ENCODE results near the gene OR4N2.
"Not testable (repeated sequence)": the region's sequence is repeated elsewhere in the genome, so short reads cannot be mapped to it uniquely, and the experiment has no call there.

Gene OR4N2

DNA sequence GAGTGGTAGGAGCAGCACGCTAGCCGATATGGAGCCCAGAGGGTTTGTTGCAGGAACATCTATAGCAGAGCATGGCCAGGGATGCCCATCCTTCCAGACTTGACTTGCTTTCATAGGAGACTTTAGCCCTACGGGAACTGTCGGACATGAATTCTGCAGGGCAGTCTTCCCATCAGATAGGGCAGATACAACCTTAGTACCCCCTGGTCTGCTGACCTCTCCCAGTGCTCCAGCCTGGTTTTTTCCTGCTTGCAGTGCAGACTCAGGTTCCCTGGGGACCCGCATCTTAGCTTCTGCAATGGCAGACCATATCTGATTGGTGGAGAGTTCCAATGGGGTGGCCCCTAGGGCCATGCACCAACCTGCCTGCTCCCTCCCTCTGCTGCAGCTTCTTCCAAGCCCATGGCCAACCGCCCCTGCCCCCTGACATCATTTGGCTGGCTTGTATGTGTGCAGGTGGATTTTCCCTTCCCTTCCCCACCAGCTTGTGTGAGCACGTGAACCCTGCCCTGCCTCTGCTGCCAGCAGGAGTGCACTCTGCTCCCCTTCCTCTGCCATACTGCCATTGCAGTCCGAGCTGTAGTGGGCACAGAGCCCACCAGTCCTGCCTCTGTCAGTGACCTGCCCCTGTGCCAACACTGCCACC lies 30.8 kb downstream of the OR4N2 start:
- DNase-seq (ENCODE audit: low spot score) = not testable (repeated sequence)

- DNase-seq (ENCODE audit: low spot score) = no peak
Measured at GRCh38 chr14:19838433-19838832, 34.9 kb downstream of the OR4N2 start.

GRCh38 chr14:19851365-19851764 lies 47.8 kb downstream of the OR4N2 start:
- DNase-seq (ENCODE audit: low spot score) = no peak

GRCh38 chr14:19866061-19866669 lies 62.6 kb downstream of the OR4N2 start:
- DNase-seq (ENCODE audit: low spot score) = not testable (repeated sequence)

DNA sequence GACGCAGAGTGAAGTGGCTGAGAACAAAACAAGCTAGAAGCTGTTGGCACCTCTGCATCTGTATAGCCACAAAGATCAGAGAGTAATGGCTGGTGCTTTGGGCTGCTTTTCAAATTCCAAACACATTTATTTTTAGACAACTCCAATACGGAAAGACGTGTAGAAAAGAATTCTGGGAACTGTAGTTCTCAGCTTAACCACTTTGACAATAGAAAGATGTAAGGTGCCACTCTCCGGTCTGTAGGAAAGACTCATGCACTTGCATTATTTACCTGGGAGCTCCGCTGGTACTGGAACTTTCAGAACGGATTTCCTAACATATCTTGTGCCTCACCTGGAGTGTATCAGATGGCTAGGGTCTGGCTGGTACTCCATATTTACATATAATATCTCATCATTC lies 69.6 kb downstream of the OR4N2 start:
- DNase-seq (ENCODE audit: low spot score) = no peak

- no peak for DNase-seq (ENCODE audit: low spot score)
Measured at GRCh38 chr14:19874842-19875241, 71.3 kb downstream of the OR4N2 start, which contains the start of gene OR4K2. Gene OR4K2 (plus strand): TSS chr14:19875142. CDS start chr14:19876268, 1,126 bp downstream.

- peak; percentile 44 for DNase-seq (ENCODE audit: low spot score)
Measured at GRCh38 chr14:19878029-19878642, 74.6 kb downstream of the OR4N2 start.

Measured in hematopoietic multipotent progenitor cell treated with erythropoietin and hydrocortisone succinate and interleukin-3 and kit ligand, for 15 days (in vitro differentiated cells).